Skin of body (tissue), 2 donors: ENCODE data around the gene FHIT. TPM values are rescaled to one million over a fixed set of nuclear protein-coding genes. Genes with fewer than 3 reads are reported as not detected.

ENCODE experiments used
- DNase-seq: peaks from one replicate; lab custom pipeline; 2025; lab: John Stamatoyannopoulos, UW
- total RNA-seq: library from RNA; depleted of rRNA; stranded (reverse); fragments of >200 nt; gene quantifications from one replicate; pipeline ENCODE4 v1.2.3, GENCODE V29; 2014

Gene FHIT
- total RNA-seq, 1 donor from 2014 or later, result 8.9 TPM

DNA sequence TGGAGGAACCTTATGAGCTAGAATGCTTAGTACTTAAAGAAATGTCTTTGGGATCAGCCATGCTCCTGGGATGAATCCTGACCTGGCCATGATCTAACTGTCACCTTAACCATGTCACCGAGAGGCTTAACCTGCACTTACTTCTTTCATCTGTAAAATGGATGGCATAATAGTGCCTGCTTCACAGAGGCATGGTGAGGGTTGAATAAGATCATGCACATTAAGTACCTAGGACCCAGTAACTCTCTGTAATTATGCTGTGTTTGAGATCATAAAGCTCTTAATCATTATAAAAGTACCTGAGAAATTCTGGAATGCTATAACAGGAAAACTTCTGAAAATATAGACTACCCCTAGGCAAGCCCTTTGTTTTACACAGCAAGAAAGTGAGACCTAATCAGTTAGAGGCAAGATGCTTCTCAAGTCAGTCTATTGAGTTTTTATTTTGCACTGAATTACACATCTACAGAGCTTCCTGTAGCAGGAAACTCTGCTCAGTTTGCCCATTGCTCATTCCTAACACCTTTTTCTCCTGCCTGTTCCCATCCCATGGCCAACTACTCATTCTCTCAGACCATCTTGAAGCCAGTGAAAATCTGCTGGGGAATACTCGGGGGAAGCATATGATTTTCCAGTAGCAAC, 1185.9 kb downstream of the FHIT start:
- no peak for DNase-seq

GRCh38 chr3:60064210-60065178, 1186.8 kb downstream of the FHIT start:
- no peak for DNase-seq

DNA sequence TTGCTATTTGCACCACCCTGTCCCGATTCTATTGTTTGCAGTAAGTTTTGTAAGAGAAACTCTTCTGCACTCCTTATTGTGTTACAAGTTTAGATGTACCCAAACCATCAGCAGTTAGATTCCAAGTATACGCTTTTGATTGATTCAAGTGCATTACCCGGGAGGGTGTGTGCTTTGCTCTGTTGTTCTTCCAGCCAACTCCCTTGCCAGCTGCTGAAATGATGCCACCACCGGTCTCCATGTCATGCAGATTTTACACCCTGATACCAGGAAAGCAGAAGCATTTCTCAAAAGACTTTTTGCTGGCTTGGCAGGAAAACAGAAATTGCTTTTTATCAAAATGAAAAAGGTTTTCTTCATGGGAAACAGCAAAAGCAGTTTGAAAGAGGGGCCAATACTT, 1194.8 kb downstream of the FHIT start:
- DNase-seq, result no peak

DNA sequence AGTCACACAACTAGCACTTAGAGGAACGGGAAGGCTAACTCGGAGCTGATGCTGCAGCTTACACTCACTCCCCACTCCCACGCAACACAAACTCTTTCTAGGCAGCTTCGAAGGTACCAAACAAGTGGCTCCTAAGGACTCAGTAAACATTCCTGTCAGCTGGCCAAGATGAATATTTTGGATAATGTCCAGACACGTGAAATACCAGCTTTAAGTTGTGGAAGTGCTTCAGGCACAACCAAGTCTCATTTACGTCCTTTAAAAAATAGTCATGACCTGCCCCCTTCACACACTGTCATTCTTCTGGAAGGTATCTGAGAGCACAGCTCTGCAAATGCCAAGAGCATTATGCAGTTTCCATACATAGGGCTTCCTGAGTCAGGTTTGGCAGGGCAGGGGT, 1195.5 kb downstream of the FHIT start:
- no peak for DNase-seq

DNA sequence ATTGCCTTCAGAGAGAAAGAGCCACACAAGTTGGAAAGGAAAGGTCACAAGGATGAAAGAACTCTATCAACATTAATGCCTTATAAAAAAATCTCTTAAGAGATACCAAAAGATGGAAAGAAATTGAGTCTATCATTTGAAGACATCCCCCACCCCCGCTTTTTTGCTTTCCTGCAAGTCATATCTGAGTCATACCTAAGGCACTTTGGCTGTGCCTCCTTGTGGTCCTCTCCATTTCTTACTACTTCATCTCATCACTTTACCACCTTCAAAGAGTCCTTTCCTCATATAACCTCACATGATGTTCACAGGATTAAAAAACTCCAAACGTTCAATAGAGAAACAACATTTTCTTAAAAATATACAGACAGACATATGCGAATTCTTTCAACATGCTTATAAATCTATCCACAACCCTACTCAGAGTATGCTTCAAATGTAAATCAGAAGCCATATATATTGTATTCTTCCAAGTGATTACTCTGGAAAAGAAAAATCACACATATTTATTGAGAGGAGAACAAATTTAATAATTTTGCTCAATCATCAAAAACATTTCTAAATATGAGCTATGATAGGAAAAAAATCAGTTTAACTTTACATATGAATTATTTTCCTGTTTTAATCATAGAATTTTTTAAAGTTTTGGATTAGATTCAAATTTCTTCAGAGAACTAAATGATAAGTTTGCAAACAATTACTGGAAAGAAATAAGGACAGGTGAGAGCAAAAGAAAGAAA, 1197.6 kb downstream of the FHIT start:
- no peak for DNase-seq

GRCh38 chr3:60048447-60048848, 1202.8 kb downstream of the FHIT start:
- DNase-seq, result no peak

- DNase-seq, result no peak
These were observed 1203.6 kb downstream of the FHIT start for GRCh38 chr3:60047426-60048200.

- no peak for DNase-seq
These were observed 1205.0 kb downstream of the FHIT start for GRCh38 chr3:60046210-60046609.

DNA sequence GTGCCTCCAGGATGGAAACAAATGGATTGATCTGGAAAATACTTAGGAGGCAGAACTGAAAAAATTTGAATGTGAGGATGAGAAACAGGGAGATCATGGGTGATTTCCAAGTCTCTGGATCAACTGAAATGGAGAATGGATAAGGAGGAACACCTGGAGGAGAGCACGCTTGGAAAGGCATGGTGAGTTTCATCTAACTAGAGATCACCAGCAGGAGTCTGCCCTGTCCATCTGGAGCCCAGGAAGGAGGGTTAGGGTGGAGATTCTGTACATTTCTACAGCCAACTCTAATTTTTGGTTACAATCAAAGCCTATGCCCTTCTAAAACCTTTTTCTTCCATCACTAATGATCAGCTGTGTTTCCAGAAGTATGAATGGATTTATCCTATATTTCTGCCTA, 1205.6 kb downstream of the FHIT start:
- no peak for DNase-seq

- no peak for DNase-seq
These were observed 1214.4 kb downstream of the FHIT start for GRCh38 chr3:60036803-60037202.

DNA sequence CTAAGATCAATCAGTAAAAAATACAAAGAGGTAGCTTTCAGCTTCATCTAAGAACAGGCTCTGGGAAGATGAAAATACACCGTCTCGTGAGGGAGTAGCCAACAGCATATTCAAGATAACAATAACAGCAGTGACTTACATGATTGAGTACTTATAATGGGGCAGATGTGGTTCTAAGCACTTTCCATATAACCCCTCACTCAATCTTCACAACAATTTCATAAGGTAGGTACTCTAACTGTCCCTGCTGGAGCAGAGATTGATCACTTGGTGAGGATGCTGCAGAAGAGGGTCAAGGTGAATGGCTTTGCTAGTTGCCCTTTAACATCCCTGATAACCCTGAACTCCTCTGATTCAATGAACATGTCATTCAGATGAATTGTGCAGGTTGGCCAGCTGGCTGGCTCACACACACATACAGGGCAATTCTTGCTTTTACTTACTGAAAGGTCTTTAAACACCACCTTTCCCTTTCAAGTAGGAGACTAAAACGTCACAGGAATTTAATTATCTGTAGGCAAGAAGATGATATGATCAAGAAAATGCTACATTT, 1217.3 kb downstream of the FHIT start:
- DNase-seq, result no peak

DNA sequence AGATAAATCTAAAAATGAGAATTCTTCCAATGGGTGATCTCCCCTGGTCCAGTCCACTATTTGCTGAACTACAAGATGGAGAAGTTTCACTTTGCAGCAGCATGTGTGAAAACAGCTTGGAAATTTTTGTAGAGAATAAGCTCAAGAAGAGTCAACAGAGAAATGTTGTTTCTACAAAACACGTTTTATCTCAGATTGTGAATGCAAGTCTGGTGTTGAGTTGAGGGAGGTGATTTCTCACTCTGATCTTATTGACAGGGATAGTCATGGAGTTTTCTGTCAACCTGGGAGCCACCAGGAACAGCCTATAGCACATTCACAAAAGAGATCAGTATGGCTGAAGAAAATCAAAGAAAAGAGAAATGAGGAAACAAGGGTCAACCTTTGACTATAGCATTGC, 1220.3 kb downstream of the FHIT start:
- no peak for DNase-seq

- no peak for DNase-seq
These were observed 1223.0 kb downstream of the FHIT start for GRCh38 chr3:60028233-60028632.

DNA sequence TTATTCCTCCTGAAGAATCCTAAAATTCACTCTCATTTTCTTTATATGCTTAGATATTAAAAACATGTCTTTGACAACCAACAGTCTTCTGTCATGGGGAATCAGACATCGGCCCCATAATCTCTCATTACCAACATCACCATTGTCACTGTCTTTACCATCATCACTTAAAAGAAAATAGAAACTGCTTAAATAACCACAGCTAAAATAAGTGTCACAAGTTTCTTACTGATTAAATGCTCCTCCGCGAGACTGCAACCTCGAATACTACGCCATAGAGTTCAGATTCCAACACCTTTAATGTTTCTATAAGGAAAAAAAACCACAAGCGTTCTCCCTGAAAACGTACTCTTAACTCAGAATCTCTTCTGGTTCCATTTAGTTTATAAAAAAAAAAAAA, 1223.9 kb downstream of the FHIT start:
- DNase-seq, result no peak

GRCh38 chr3:60025096-60026050, 1225.9 kb downstream of the FHIT start:
- DNase-seq, result peak; percentile 2

- no peak for DNase-seq
These were observed 1226.9 kb downstream of the FHIT start for GRCh38 chr3:60024400-60024799.

DNA sequence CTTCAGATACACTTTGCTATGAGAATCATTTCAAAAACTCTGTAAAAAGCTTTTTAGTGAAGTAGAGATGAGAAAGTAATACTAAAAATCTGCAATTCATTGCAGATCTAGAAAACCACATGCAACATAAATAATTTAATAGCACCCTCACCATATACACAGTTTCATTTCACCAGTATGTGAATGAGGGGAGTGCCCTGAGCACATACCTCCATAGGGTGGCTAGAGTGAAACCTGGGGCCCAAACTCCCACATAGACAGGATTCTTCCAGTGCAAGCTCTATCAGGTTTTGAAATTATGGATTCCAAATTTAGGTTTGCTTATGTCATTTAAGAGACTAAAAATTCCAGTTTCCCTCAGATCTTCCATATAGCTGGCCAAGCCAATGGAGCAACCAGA, 1228.1 kb downstream of the FHIT start:
- no peak for DNase-seq

DNA sequence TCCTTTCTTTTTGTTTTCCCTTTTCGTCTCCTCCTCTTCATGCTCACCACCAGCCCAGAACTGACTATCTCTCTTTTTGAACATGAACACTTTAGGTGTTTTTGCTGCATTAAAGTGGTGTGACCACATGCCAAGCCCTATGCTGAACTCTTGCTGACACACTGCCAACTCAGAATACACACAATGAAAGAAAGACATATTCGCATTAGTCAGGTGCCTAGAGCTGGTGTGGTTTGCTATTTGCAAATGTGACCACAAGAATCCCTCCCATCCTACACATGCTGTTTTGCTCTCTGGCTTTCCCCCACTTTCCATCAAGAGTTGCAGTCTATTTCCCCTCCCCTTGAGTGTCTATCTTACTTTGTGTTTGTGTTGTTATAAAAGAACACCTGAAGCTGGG, 1233.6 kb downstream of the FHIT start:
- no peak for DNase-seq

DNA sequence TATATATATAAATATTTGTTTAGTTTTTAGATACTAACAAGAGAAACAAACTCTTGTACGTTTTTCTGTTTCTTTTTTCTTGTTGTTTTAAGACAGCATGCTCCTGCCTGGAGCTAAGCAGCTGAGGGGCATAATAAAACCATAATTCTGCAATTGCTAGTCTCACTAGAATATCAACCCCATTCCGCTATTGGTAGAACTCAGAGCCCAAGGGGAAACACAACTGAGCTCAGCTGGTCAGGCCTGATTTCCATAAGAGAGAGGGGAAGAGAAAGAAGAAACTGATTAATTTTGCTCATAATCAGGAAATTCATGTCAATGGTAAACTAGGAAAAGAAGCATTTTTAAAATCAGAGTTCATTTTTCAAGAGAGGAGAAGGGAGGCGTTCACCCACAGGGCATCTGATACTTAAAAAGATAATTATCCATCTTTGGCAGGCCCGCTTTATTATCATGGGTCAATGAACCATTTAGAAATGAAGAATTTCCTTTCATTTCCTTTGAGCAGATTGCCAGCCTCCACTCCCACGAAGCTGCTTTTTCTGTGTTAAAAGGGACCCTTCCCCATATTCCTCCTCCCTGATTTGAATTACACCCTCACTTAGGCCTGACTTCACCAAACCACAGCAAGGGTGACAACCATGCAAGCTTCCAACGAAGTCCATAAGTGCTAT, 1236.1 kb downstream of the FHIT start:
- no peak for DNase-seq
